GM21381 (cell line): ENCODE data around the gene U2AF1L4.

ENCODE experiments used
- ATAC-seq: cut with Tn5 transposase; IDR thresholded peaks from one replicate; pipeline ENCODE4 v1.9.1; 2021; ENCODE audit warnings: mild to moderate bottlenecking, moderate library complexity; ENCODE audit not compliant: unreplicated experiment

Gene U2AF1L4, protein sequence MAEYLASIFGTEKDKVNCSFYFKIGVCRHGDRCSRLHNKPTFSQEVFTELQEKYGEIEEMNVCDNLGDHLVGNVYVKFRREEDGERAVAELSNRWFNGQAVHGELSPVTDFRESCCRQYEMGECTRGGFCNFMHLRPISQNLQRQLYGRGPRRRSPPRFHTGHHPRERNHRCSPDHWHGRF

DNA sequence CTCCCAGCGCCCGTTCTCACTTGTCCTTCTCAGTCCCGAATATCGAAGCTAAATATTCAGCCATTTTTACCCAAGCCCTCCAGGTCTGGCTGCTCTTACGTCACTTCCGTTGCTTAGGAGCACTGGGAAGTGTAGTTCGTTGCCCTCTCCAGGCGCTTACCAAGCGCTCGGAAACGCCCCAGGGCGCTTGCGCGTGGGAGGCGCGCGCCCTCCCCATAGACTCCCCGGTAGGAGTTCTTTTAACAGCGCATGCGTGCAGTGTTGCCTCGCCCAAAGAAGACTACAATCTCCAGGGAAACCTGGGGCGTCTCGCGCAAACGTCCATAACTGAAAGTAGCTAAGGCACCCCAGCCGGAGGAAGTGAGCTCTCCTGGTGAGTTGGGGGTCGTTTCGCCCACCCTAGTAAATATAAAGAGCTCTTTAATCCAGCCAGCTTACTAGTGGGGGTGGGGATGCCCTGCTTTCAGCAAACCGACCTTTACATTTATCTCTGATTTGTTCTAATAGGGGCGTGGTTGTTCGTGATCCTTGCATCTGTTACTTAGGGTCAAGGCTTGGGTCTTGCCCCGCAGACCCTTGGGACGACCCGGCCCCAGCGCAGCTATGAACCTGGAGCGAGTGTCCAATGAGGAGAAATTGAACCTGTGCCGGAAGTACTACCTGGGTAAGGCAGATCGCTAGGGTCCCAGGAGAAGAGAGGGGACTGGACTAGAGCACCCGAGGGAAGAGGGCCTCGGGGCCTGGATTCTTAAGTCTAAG lies at the start of gene U2AF1L4, which contains the start of gene PSENEN:
U2AF1L4 (minus strand) TSS at position 91 of the 759 bp plus-strand sequence; CDS start at position 64, 27 bp downstream.
PSENEN (plus strand) TSS at position 324 of the 759 bp plus-strand sequence; CDS start at position 604, 280 bp downstream.
- peak; percentile 40 for ATAC-seq

GRCh38 chr19:35793381-35794165 lies 48.4 kb upstream of the U2AF1L4 start:
- ATAC-seq = no peak

DNA sequence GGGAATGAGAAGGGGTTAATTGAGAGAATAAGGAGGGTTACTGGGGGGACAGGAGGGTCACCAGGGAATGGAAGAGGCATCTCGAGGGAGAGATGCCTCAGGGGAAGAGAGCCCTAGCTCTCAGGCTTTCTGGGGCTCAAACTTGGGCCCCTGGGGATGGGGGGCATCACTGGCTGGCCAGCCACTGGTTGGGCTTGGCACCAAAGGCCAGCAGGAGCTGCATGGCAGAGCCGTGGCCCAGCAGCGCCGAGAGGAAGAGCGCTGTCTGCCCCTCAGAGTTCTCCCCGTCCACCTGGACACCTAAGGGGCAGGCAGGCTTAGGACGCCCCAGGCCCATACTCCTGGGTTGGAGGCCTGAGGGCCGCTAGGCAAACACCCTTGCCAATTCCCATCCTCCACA lies 47.7 kb upstream of the U2AF1L4 start:
- no peak for ATAC-seq

GRCh38 chr19:35792312-35792711 lies 47.1 kb upstream of the U2AF1L4 start:
- no peak for ATAC-seq

DNA sequence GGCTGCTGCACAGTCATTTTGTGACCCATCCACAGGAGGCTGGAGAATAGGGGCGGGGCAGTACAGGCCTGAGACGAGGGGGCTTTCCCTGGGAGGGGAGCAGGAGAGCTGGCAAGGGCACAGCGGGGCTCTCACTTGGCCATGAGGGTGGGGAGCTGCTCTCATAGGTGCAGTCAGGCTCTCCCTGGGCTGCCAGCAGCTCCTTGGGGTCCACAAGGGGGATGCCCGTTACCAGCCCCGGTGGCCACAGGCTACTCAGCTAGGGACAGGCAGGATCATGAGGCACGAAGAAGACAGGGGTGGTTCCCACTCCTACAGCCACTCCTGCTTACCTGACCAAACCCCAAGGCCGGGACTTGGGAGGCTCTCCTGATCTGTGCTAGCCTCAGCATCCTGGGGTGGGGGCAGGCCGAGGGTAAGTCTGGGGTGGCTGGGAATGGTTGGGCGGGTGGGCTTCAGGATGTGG lies 46.6 kb upstream of the U2AF1L4 start:
- no peak for ATAC-seq

GRCh38 chr19:35790981-35791813 lies 46.0 kb upstream of the U2AF1L4 start:
- no peak for ATAC-seq

- ATAC-seq = no peak
Observed at GRCh38 chr19:35789978-35790944, 45.0 kb upstream of the U2AF1L4 start.

- no peak for ATAC-seq
Observed at GRCh38 chr19:35789195-35789977, 44.2 kb upstream of the U2AF1L4 start.

DNA sequence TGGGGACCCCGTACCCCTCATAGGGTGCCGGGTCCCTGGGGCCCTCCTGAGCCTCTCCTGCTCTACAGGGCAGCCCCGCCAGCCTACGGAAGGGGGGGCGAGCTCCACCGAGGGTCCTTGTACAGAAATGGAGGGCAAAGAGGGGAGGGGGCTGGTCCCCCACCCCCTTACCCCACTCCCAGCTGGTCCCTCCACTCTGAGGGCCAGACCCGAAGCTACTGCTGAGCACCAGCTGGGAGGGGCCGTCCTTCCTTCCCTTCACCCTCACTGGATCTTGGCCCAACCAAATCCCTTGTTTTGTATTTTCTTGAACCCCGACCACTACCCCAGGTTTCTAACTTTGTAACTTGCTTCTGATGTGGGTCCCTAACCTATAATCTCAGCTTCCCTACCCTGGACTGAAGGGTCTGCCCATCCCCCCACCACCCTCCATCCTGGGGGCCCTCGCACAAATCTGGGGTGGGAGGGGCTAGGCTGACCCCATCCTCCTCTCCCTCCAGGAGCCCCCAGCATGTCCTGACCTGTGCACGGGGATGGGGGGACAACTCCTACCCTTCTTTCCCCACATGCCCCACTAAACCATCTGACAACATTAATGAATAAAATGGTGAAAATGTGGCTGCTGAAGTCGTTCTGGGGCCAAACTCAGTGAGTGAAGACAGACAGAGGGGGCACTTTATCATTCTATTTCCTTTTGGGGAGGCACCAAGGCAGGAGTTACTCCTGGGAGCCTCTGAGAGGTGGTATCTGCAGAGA lies 43.2 kb upstream of the U2AF1L4 start:
- ATAC-seq = no peak

GRCh38 chr19:35787227-35787799 lies 42.1 kb upstream of the U2AF1L4 start:
- no peak for ATAC-seq

- ATAC-seq = no peak
Observed at GRCh38 chr19:35786299-35787160, 41.3 kb upstream of the U2AF1L4 start.

DNA sequence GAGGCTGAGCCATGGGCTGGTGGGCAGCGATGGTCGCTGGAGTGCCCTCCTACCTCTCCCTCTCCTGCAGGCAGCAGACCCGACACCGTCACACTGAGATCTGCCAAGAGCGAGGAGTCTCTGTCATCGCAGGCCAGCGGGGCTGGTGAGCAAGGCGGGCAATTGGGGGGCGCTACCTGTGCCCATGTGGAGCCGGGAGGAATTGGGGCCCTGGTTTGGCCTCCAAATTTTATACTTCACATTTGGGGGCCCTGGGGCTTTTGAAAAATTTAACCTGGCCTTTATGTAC lies 40.1 kb upstream of the U2AF1L4 start:
- ATAC-seq = no peak

GRCh38 chr19:35784503-35785338 lies 39.5 kb upstream of the U2AF1L4 start:
- no peak for ATAC-seq

GRCh38 chr19:35783469-35784434 lies 38.5 kb upstream of the U2AF1L4 start:
- ATAC-seq = no peak

- no peak for ATAC-seq
Observed at GRCh38 chr19:35782589-35782988, 37.4 kb upstream of the U2AF1L4 start.
